A549 treated with ZK216348 at 1 μM for 4 hours (cell line): ENCODE data around the gene KLRK1. TPM values are rescaled to one million over a fixed set of nuclear protein-coding genes. Genes with fewer than 3 reads are reported as not detected.

ENCODE experiments used
- total RNA-seq: library from RNA; stranded (reverse); fragments of 200-300 nt; extraction: Qiagen RNA extraction; gene quantifications from 5 replicates; pipeline ENCODE4 v1.2.3, GENCODE V29; 2022; ENCODE audit warnings: low read depth

KLRK1 gene
- total RNA-seq = not detected in 5 replicates

DNA sequence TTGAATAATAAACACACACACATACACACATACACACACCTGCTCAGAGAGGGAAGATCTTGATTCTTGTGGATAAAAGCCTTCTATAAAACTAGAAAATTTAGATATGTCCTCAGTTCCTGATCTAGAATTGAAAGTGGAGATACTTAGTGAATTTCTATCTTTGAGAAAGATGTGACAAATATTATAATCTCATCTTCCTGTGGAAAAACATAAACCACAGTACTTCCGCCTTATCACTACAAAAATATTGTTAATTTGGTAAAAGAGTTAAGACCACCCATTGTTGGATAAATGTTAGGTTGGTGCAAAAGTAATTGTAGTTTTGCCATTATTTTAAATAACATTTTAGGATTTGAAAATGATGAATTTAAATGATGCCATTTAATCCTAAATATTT, at the start of gene KLRK1:
Gene KLRK1 (minus strand): TSS at position 138 of the 400 bp plus-strand sequence. CDS start 1,231 bp downstream, outside the sequence.

DNA sequence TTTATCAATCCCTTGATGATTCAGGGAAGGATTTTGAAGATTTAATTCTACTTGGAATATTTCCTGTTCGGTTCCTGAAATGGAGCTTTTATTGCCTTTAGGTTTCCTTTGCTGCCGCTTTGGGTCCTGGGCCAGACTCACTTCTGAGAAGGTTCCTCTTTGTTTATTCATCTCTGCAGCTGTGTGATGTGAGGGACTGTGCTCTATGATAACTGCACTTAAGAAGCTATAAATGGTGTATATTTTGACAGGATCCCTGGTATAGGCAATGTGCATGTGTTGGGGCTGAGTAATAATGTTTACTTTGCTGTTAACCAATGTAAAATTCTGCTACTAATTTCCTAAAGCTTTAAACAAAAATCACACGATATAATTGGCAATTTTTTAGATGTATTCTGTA, 46.0 kb upstream of the KLRK1 start, which contains the start of gene KLRC2:
Gene KLRC2 (minus strand): TSS at position 195 of the 400 bp plus-strand sequence. CDS start 24 bp downstream, at position 171.

DNA sequence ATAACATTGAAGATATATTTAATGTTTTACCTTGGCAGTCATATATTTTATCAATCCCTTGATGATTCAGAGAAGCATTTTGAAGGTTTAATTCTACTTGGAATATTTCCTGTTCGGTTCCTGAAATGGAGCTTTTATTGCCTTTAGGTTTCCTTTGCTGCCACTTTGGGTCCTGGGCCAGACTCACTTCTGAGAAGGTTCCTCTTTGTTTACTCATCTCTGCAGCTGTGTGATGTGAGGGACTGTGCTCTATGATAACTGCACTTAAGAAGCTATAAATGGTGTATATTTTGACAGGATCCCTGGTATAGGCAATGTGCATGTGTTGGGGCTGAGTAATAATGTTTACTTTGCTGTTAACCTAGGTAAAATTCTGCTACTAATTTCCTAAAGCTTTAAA, 30.5 kb upstream of the KLRK1 start, which contains the start of gene KLRC3:
Gene KLRC3 (minus strand): TSS at position 262 of the 400 bp plus-strand sequence. CDS start 45 bp downstream, at position 217.

DNA sequence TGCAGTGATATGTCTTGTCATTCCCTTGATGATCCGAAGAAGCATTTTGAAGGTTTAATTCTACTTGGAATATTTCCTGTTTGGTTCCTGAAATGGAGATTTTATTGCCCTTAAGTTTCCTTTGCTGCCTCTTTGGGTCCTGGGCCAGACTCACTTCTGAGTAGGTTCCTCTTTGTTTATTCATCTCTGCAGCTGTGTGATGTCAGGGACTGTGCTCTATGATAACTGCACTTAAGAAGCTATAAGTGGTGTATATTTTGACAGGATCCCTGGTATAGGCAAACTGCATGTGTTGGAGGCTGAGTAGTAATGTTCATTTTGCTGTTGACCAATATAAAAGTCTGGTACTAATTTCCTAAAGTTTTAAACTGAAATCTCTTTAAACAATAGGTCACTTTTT, 19.6 kb upstream of the KLRK1 start, which contains the start of gene KLRC4:
Gene KLRC4 (minus strand): TSS at position 366 of the 400 bp plus-strand sequence. CDS start 182 bp downstream, at position 184.

Other genes starting within 250 kb of the KLRK1 start
- 0.40 to 2.4 TPM (median 0.95 TPM) in 5 replicates for gene OLR1, start 217.9 kb downstream of the KLRK1 start, total RNA-seq
- 0.05 to 0.25 TPM in 2 of 5 replicates, not detected in the others for gene TMEM52B, start 211.0 kb downstream of the KLRK1 start, total RNA-seq
- 29.1 to 51.0 TPM (median 40.3 TPM) in 5 replicates for gene GABARAPL1, start 177.2 kb downstream of the KLRK1 start, total RNA-seq
- not detected in 5 replicates for gene KLRD1, start 82.2 kb downstream of the KLRK1 start, total RNA-seq
- not detected in 5 replicates for gene KLRC4, start 19.7 kb upstream of the KLRK1 start, total RNA-seq
- 0.35 TPM in 1 of 5 replicates, not detected in the others for gene KLRC3, start 30.6 kb upstream of the KLRK1 start, total RNA-seq
- 0.85 to 2.1 TPM (median 1.4 TPM) in 5 replicates for gene KLRC2, start 46.0 kb upstream of the KLRK1 start, total RNA-seq
- gene KLRC1, start 63.3 kb upstream of the KLRK1 start, total RNA-seq = 0.09 TPM in 1 of 5 replicates, not detected in the others
- gene EIF2S3B, start 115.8 kb upstream of the KLRK1 start, total RNA-seq = 0.34 to 1.2 TPM (median 0.48 TPM) in 5 replicates
- gene MAGOHB, start 223.6 kb upstream of the KLRK1 start, total RNA-seq = 44.3 to 79.8 TPM (median 49.1 TPM) in 5 replicates